GM12801 (cell line): ENCODE data around the gene TXLNB.

Experiments used
- TF ChIP-seq, protein P1 (sequence below): IDR thresholded peaks from one replicate; pipeline ENCODE4 v1.5.1; 2011; ENCODE audit warnings: control low read depth; ENCODE audit not compliant: insufficient read length; ENCODE audit errors: extremely low read depth

Gene TXLNB

DNA sequence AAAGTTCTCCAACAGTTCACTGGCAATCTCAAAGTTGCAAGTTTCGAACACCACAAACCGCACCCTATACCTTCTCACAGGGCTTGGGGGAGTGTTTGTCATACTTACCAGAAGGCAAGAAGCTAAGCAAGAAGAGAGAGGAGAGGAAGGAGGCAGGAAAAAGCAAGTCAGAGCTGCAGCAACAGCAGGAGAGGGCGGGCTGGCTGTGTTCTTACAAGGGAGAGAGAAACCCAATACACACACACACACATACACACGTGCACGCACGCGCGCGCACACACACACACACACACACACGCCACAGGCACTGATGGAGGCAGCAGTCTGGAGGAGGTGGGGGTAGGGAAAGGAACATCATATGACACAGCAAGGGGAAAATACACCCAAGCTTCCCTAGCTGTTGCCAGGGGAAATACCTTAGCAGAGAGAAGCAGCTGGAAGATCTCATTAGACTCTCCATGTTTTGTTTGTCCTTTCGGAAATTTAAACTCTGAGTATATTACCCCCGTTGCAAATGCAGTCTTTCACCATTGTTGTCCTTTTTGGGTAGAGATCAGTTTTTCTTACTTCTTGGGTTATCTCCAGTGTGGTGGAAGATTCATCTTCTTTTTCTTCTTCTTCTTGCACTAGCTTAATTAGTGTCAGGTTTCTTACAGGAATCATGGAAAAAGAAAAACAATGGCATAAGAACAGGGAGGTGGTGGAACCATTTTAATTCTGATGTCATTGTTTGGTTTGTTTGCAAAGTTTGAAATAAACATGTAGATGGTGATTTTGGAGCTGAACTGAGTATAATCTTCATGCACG, at the start of gene TXLNB:
TXLNB (minus strand) TSS at position 186 of the 807 bp plus-strand sequence. CDS start 3,099 bp downstream, outside the sequence.
- TF ChIP-seq, protein P1, sequence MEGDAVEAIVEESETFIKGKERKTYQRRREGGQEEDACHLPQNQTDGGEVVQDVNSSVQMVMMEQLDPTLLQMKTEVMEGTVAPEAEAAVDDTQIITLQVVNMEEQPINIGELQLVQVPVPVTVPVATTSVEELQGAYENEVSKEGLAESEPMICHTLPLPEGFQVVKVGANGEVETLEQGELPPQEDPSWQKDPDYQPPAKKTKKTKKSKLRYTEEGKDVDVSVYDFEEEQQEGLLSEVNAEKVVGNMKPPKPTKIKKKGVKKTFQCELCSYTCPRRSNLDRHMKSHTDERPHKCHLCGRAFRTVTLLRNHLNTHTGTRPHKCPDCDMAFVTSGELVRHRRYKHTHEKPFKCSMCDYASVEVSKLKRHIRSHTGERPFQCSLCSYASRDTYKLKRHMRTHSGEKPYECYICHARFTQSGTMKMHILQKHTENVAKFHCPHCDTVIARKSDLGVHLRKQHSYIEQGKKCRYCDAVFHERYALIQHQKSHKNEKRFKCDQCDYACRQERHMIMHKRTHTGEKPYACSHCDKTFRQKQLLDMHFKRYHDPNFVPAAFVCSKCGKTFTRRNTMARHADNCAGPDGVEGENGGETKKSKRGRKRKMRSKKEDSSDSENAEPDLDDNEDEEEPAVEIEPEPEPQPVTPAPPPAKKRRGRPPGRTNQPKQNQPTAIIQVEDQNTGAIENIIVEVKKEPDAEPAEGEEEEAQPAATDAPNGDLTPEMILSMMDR = no peak

GRCh38 chr6:139341060-139341459, 49.3 kb upstream of the TXLNB start:
- TF ChIP-seq, protein P1 = no peak

DNA sequence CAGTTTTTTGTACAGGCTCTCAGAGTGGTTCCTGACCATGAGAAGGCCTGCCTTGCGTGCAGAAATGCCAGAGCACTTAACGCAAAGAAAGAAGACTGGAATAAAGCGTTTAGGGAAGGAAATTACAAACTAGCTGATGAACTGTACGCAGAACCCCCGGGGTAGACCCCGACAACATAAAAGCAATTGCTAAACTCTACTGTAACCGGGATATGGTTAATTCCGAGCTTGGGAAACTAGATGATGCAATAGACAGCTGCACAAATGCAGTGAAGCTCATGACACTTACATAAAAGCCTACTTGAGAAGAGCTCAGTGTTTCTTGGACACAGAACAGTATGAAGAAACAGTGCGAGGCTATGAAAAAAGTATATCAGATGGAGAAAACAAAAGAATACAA, 47.0 kb upstream of the TXLNB start:
- TF ChIP-seq, protein P1 = no peak

GRCh38 chr6:139337830-139338229, 46.0 kb upstream of the TXLNB start:
- TF ChIP-seq, protein P1 = no peak

DNA sequence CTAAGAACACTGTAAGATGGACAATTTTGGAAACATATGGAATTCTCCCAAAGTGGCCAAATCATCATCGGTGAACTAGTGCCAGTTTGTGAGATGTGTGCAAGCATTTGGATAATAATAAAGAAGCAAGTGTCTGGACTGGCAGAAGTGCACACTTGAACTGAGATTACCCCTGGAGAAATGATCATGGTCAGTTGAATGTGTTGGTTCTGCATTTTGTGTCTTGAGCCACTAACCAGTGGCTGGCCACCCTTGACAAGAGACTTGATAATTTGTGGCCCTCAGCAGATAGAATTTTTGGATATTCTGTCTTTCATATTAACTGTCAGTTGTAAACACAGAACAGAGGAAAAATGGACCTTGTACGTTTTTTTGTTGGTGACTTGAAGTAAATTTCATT, 45.2 kb upstream of the TXLNB start:
- TF ChIP-seq, protein P1 = no peak

DNA sequence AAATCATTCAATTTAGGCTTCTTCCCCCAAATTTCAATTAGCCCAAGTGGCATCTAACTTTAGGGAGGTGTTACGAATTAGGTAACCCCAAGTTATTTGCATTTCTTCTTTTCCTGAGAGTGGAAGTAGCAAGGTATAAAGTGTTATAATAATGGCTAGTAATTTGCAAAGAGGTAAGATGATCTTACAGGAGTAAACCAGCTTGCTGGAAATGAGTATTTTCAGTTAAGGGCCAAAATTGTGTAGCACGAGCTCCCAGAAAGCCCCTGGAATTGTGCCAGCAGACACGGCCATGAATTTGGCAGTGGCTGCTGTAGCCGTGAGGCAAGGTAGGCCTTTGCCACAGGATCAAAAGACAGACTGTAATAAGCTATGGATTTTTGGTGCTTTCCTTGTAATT, 44.7 kb upstream of the TXLNB start:
- TF ChIP-seq, protein P1 = no peak

- TF ChIP-seq, protein P1 = no peak
Measured at GRCh38 chr6:139335447-139336210, 43.8 kb upstream of the TXLNB start.
